Pancreas (tissue), 10 donors: ENCODE measurements around the gene SOX1. TPM values are rescaled to one million over a fixed set of nuclear protein-coding genes. Genes with fewer than 3 reads are reported as not detected.
A peak's percentile ranks its signal among the peaks of the same experiment; 100 is the strongest.

Experiments
- ATAC-seq, 4 donors: fragments of 200-7000 bp; cut with Tn5 transposase; one replicate each; pipeline versions ENCODE4 v1.8.0 to v1.9.1; 2020; ENCODE audit warnings: mild to moderate bottlenecking in 4 of 4, moderate library complexity in 4 of 4
- DNase-seq, 6 donors: peaks; one replicate each; pipeline ENCODE4 v3.0.0-alpha.2; 2020
- FAIRE-seq: peaks from 2 replicates; lab custom pipeline; 2012; peaks lifted over from hg19 to GRCh38; lab: Jason Lieb, UNC
- H3K27ac ChIP-seq, 4 donors: fragments of 200-600 bp; sonication (generic); 1 replicate in 3 of 4; 2 replicates in 1 of 4; pipeline versions ENCODE4 v1.5.0 to v1.8.0; 2020
- H3K27me3 ChIP-seq, 4 donors: fragments of 200-600 bp; one replicate each; pipeline ENCODE4 v1.8.0; 2021
- H3K36me3 ChIP-seq, 3 donors: fragments of 200-600 bp; sonication (generic) in 1 of 3; one replicate each; pipeline versions ENCODE4 v1.5.0 to v1.8.0; 2020 to 2021
- H3K4me1 ChIP-seq, 3 donors: fragments of 200-600 bp; one replicate each; pipeline ENCODE4 v1.8.0; 2021
- H3K4me3 ChIP-seq, 4 donors: fragments of 200-600 bp; sonication (generic) in 2 of 4; one replicate each; pipeline versions ENCODE4 v1.5.0 to v1.8.0; 2020 to 2021
- H3K9me3 ChIP-seq, 4 donors: fragments of 200-600 bp; one replicate each; pipeline ENCODE4 v1.8.0; 2021
- CTCF ChIP-seq, 4 donors: fragments of 200-600 bp; sonication (generic) in 3 of 4; IDR thresholded peaks; one replicate each; pipeline versions ENCODE4 v1.5.0 to v1.8.0; 2021; ENCODE audit warnings: antibody characterized with exemption in 4 of 4
- WGBS, 2 donors: extraction: QIAGEN DNeasy Blood & Tissue Kit; methylation state at CpG; one replicate each; pipeline ENCODE4 v1.1.7; 2013; 5-methylcytosine and 5-hydroxymethylcytosine counted together
- intact Hi-C, 3 donors: fragments of 100-400 bp; cut with DNase I; formaldehyde crosslinking; loops; one replicate each; pipeline versions ENCODE4 v1.11.1 to v1.14.2; 2022
- polyA plus RNA-seq, 2 donors: library from polyadenylated mRNA; stranded (reverse); fragments of 200-250 nt; gene quantifications; one replicate each; pipeline ENCODE4 v1.2.3, GENCODE V29; 2013
- total RNA-seq, 6 donors: library from RNA; stranded (reverse); fragmentation: NEBNext Ultra II Directional in 4 of 6; extraction: Animal tissue kit (Norgen Biotek cat#: 25700) in 4 of 6; gene quantifications; one replicate each; pipeline versions ENCODE4 v1.2.1 to v1.2.4, GENCODE V29; 2021 to 2023
- donor health status: healthy with polysubstance abuse.
- donor health status: DM: no; HTN: no; CAD: no; lungs with moderate emphysema.
- donor health status: DM: no; HTN: no; CAD: no.
- donor health status: control.
- donor health status: control.
- donor health status: Bipolar disorder and iron deficiency.
- donor health status: DM: yes; HTN: yes; CAD: no.
- donor health status: DM: no; HTN: no; CAD: no.
- donor health status: DM: no; HTN: no; CAD: no.
- donor health status: DM: yes; HTN: yes; CAD: no.

The SOX1 gene
- total and polyA plus RNA-seq, 8 donors, result not detected

- Histone ChIP-seq H3K27me3 (peaks cover 0 to 52% (median 19%) of the 10 kb centered on the region in 4 donors), H3K4me1 (peaks cover 0 to 3% (median 0%) of the 10 kb centered on the region in 3 donors), H3K27ac (no peak overlapping the region), H3K36me3 (no peaks in the 10 kb centered on the region), H3K4me3 (no peak overlapping the region), H3K9me3 (no peaks in the 10 kb centered on the region)
- 2 to 3% methylated on average over 62 to 80 of the region's 80 CpGs for WGBS, 2 donors
- ATAC-seq (no peak), FAIRE-seq (no peak), DNase-seq (peak in 1 of 6 donors; percentile 51)
- TF ChIP-seq CTCF (IDR thresholded peaks at IDR 0.05), result no peak
- intact Hi-C loops, result no loop called here
These were observed 1.7 kb downstream of the SOX1 start for GRCh38 chr13:112068540-112069060.

DNA sequence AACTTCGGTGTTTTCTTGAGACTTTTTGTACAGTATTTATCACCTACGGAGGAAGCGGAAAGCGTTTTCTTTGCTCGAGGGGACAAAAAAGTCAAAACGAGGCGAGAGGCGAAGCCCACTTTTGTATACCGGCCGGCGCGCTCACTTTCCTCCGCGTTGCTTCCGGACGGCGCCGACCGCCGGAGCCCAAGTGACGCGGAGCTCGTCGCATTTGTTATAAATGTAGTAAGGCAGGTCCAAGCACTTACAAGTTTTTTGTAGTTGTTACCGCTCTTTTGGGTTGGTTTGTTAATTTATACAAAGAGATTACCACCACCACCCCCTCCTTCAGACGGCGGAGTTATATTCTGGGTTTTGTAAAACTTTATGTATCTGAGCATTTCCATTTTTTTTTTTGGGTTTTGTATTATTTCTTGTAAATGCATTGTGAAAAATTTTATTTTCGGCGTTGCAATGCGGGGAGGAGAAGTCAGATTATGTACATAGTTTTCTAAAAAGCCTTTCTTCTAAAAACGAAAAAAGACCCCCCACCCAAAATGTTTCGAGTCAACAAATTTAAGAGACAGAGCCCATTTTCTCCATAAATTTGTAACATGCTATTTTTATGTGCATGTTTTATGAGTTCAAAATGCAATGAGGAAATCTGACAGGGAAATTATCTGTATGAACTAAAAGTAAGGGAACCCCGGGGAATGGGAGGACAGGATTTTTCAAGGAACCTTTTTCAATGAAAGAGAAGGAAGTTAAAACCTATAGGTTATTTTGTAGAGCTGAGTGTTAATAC is 2.3 kb downstream of the SOX1 start:
- DNase-seq (no peak), FAIRE-seq (no peak), ATAC-seq (no peak)
- peaks cover 0 to 57% (median 16%) of the 10 kb centered on the region in 4 donors for H3K27me3 ChIP-seq
- 6% methylated on average over 33 of the region's 33 CpGs for WGBS, 2 donors
- peaks cover 0 to 3% (median 0%) of the 10 kb centered on the region in 3 donors for H3K4me1 ChIP-seq
- H3K9me3 ChIP-seq, result no peaks in the 10 kb centered on the region
- TF ChIP-seq CTCF (IDR thresholded peaks at IDR 0.05), result no peak
- no peak overlapping the region for H3K27ac ChIP-seq
- H3K36me3 ChIP-seq, result no peaks in the 10 kb centered on the region
- H3K4me3 ChIP-seq, result no peak overlapping the region
- intact Hi-C loops, result no loop called here

DNA sequence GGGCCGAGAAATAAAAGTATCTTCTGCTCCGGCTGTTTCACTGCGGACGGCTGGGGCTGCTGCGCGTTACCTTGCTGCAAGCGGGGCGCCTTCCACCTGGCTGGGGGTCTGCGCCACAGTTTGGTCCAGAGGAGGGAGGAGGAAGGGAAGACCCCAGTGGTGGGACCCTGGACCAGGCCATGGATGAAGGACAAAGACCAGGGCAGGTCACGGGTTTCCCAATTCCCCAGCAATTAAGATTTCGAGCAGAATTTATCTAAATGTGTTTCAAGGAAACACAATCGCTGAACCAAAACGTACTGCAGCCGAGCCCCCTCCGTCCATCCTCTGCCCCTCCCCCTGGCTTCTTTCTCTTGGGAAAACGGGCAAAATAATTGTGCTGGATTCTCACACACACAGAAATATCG is 2.9 kb downstream of the SOX1 start:
- FAIRE-seq, result no peak

DNA sequence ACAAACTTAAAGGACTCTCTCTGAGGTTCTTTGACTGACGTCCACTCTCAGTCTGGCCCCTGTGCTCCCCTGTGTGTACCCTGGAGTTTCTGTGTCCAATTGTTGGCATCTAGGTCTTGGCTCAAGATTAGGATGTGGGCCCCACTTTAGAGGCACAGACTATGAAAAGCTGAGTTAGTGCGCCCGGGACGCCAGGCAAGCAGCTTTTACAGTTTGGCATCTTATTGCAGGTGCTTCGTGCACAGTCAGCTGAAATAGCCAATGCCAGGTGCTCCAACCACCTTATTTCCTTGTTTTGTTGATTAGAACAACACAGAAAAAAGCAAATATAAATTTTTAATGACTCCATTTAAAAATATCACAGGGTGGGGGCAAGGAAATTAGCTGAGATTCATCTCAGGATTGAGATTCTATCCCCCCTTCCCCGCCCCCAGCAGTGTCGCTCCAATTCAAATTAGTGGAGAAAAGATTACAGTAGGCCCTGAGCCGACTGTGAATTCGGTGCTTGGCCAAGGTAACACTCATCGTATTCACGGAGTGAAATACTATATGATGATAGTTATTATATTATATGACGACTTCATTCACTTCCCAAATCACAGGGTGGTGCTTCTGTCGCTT is 4.3 kb downstream of the SOX1 start:
- Histone ChIP-seq H3K4me1 (peaks cover 0 to 3% (median 0%) of the 10 kb centered on the region in 3 donors), H3K27ac (no peak overlapping the region), H3K4me3 (no peak overlapping the region), H3K36me3 (no peaks in the 10 kb centered on the region), H3K9me3 (no peaks in the 10 kb centered on the region), H3K27me3 (peaks cover 3 to 61% (median 20%) of the 10 kb centered on the region in 4 donors)
- DNase-seq, result no peak
- no peak for TF ChIP-seq CTCF (IDR thresholded peaks at IDR 0.05)
- no peak for FAIRE-seq
- intact Hi-C loops, result no loop called here
- ATAC-seq, result no peak
- WGBS, 2 donors, result 18 to 19% methylated on average over 13 of the region's 13 CpGs

More for the DNA sequence above, 2.9 kb downstream of the SOX1 start:
- Histone ChIP-seq H3K27me3 (peaks cover 0 to 62% (median 15%) of the 10 kb centered on the region in 4 donors), H3K36me3 (no peaks in the 10 kb centered on the region), H3K9me3 (no peaks in the 10 kb centered on the region), H3K4me1 (peaks cover 0 to 3% (median 0%) of the 10 kb centered on the region in 3 donors), H3K4me3 (no peak overlapping the region), H3K27ac (no peak overlapping the region)
- ATAC-seq (no peak), DNase-seq (no peak)
- no peak for TF ChIP-seq CTCF (IDR thresholded peaks at IDR 0.05)
- WGBS, 2 donors, result 9 to 10% methylated on average over 17 of the region's 17 CpGs
- intact Hi-C loops, result no loop called here
